B cell (primary cell): Measurements from ENCODE around the gene LRRC45. TPM values are rescaled to one million over a fixed set of nuclear protein-coding genes. Genes with fewer than 3 reads are reported as not detected.
A peak's percentile ranks its signal among the peaks of the same experiment; 100 is the strongest.

Source experiments
- ATAC-seq: fragments of 200-7000 bp; cut with Tn5 transposase; one replicate; pipeline ENCODE4 v1.10.0; 2021; ENCODE audit warnings: low read depth, mild to moderate bottlenecking, moderate number of reproducible peaks, moderate library complexity
- CTCF ChIA-PET: fragments of 350-600 bp; sonication (Branson Sonifier 250); formaldehyde crosslinking; loops from one replicate; lab custom pipeline; 2021; ENCODE audit warnings: antibody characterized with exemption, inconsistent platforms; lab: Charles Lee
- POLR2A ChIA-PET: fragments of 350-600 bp; sonication (Branson Sonifier 250); formaldehyde crosslinking; loops from one replicate; lab custom pipeline; 2021; ENCODE audit warnings: antibody characterized with exemption; lab: Charles Lee
- DNase-seq: peaks from one replicate; pipeline ENCODE4 v3.0.0; 2013
- H2AFZ ChIP-seq: 2 replicates; pipeline ENCODE4 v1.6.1; 2012; ENCODE audit warnings: mild to moderate bottlenecking, low read depth, low read length; ENCODE audit not compliant: insufficient read depth, poor library complexity, severe bottlenecking
- H3K27ac ChIP-seq, 2 donors: 1 replicate in 1 of 2; 2 replicates in 1 of 2; pipeline ENCODE4 v1.5.1; 2012 to 2013; ENCODE audit warnings: low read length in 2 of 2, mild to moderate bottlenecking in 2 of 2, moderate library complexity in 1 of 2
- H3K27me3 ChIP-seq, 4 experiments: fragments of 200-600 bp in 1 of 4; sonication (generic) in 1 of 4; replicated peaks in 1 of 4; 1 replicate in 2 of 4; 2 replicates in 2 of 4; pipeline versions ENCODE4 v1.6.1 to v1.7.0; 2013 to 2016; ENCODE audit warnings: low read length in 3 of 4, mild to moderate bottlenecking in 2 of 4, mixed read lengths in 1 of 4, moderate library complexity in 1 of 4; ENCODE audit not compliant: insufficient read depth in 4 of 4, control insufficient read depth in 3 of 4; ENCODE audit errors: control extremely low read depth in 1 of 4
- H3K36me3 ChIP-seq, 2 experiments: replicated peaks in 1 of 2; 1 replicate in 1 of 2; 2 replicates in 1 of 2; pipeline versions ENCODE4 v1.6.1 to v1.7.1; 2013; ENCODE audit warnings: low read length in 1 of 2; ENCODE audit not compliant: insufficient read depth in 2 of 2, control insufficient read depth in 1 of 2; ENCODE audit errors: control extremely low read depth in 1 of 2, extremely low read depth in 1 of 2
- H3K4me1 ChIP-seq, 2 donors: fragments of 200-600 bp in 1 of 2; sonication (generic) in 1 of 2; 1 replicate in 1 of 2; 2 replicates in 1 of 2; pipeline versions ENCODE4 v1.5.1 to v1.6.1; 2013 to 2017; ENCODE audit warnings: low read length in 2 of 2; ENCODE audit not compliant: control insufficient read depth in 2 of 2, insufficient read depth in 2 of 2
- H3K4me2 ChIP-seq: replicated peaks from 2 replicates; pipeline ENCODE3; 2012; ENCODE audit warnings: mild to moderate bottlenecking, low read depth, low read length; ENCODE audit not compliant: poor library complexity, severe bottlenecking
- H3K4me3 ChIP-seq, 5 experiments: fragments of 200-600 bp in 1 of 5; sonication (generic) in 1 of 5; 1 replicate in 3 of 5; 2 replicates in 2 of 5; pipeline versions ENCODE4 v1.5.1 to v1.7.0; 2011 to 2016; ENCODE audit warnings: low read length in 4 of 5, mild to moderate bottlenecking in 4 of 5, low read depth in 2 of 5, control low read depth in 1 of 5, moderate library complexity in 1 of 5; ENCODE audit not compliant: insufficient read depth in 1 of 5; ENCODE audit errors: control extremely low read depth in 1 of 5, extremely low read depth in 1 of 5
- H3K79me2 ChIP-seq: fragments of 200-600 bp; sonication (generic); one replicate; pipeline ENCODE4 v1.6.0; 2016; ENCODE audit warnings: low read length; ENCODE audit not compliant: control insufficient read depth, insufficient read depth
- H3K9ac ChIP-seq: fragments of 200-600 bp; sonication (generic); 2 replicates; pipeline ENCODE4 v1.6.1; 2017; ENCODE audit warnings: mild to moderate bottlenecking, low read length, moderate library complexity
- H3K9me3 ChIP-seq, 3 donors: one replicate each; pipeline versions ENCODE4 v1.6.1 to v1.7.1; 2013; ENCODE audit warnings: low read length in 2 of 3; ENCODE audit not compliant: control insufficient read depth in 2 of 3, insufficient read depth in 1 of 3; ENCODE audit errors: control extremely low read depth in 1 of 3
- H4K20me1 ChIP-seq: 2 replicates; pipeline ENCODE4 v1.6.0; 2012; ENCODE audit warnings: mild to moderate bottlenecking, low read length; ENCODE audit not compliant: insufficient read depth, control insufficient read depth, poor library complexity, severe bottlenecking
- H3K27ac Mint-ChIP-seq: one replicate; pipeline ENCODE4 v1.8.0; 2021; ENCODE audit warnings: mixed read lengths
- H3K27me3 Mint-ChIP-seq: one replicate; pipeline ENCODE4 v1.8.0; 2021; ENCODE audit warnings: mixed read lengths
- H3K4me1 Mint-ChIP-seq: one replicate; pipeline ENCODE4 v1.8.0; 2021; ENCODE audit warnings: mixed read lengths
- H3K4me3 Mint-ChIP-seq: one replicate; pipeline ENCODE4 v1.8.0; 2021; ENCODE audit warnings: mixed read lengths
- H3K9me3 Mint-ChIP-seq: one replicate; pipeline ENCODE4 v1.8.0; 2022; ENCODE audit warnings: mixed read lengths; ENCODE audit not compliant: insufficient read depth
- EZH2 ChIP-seq: IDR thresholded peaks from 2 replicates; pipeline ENCODE4 v1.6.1; 2012; ENCODE audit warnings: borderline replicate concordance, low read depth, mild to moderate bottlenecking, moderate library complexity, low read length; ENCODE audit not compliant: insufficient read depth, poor library complexity, severe bottlenecking
- WGBS: methylation state at CpG from one replicate; pipeline ENCODE4 v1.1.5; 2013; ENCODE audit warnings: missing lambda C conversion rate; ENCODE audit not compliant: insufficient coverage; 5-methylcytosine and 5-hydroxymethylcytosine counted together
- intact Hi-C: fragments of 100-400 bp; cut with micrococcal nuclease; formaldehyde crosslinking; loops from one replicate; pipeline ENCODE4 v1.10.0; 2022
- polyA plus RNA-seq: library from polyadenylated mRNA; depleted of rRNA; stranded (reverse); fragments of >200 nt; gene quantifications from 2 replicates; pipeline ENCODE4 v1.2.3, GENCODE V29; 2012
- total RNA-seq, 2 donors: library from RNA; stranded (reverse); fragments of 120-200 nt in 1 of 2; gene quantifications; 1 replicate in 1 of 2; 2 replicates in 1 of 2; pipeline versions ENCODE4 v1.2.3 to v1.2.4, GENCODE V29; 2013 to 2022
- TF ChIP-seq, protein P1 (sequence below): fragments of 200-600 bp; IDR thresholded peaks from one replicate; pipeline ENCODE4 v1.8.0; 2022; ENCODE audit warnings: antibody characterized with exemption, mild to moderate bottlenecking

Gene LRRC45
- total and polyA plus RNA-seq, 2 donors (not counting 1 experiment from before 2014, with no cell fraction given) = 19.4 to 19.6 TPM

DNA sequence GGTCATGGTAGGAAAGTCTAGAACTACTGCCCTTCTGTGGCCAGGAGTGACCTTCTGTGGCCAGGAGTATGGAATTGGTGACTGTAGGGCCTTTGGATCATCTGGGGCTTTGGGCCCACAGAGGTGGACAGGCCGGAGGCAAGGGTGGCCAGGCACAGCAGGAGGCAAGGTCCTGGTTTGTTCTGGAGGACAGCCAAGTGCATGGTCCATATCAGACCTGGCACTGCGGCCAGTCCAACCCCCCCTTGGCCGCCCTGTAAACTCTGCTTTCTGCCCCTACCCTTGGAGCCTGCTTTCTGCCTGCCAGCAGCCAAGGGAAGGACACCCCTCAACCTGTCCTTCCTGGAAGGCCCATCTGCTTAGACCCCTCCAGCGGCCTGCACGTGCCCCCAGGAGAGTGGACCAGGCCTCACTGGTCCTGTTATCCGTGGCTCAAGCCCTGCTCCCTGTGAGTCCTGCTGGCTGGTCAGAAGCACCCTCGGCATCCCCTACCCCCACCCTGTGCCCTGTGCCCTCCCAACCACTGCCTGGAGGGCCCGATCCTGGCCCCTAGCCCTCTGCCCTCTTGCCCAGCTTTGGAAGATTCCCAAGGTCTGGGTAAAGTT is 16.7 kb downstream of the LRRC45 start:
- DNase-seq = no peak
- Mint-ChIP-seq H3K27ac (no peak overlapping the region), H3K27me3 (no peaks in the 10 kb centered on the region), H3K4me3 (peak overlapping the region; percentile 24), H3K4me1 (peaks cover 22% of the 10 kb centered on the region), H3K9me3 (no peaks in the 10 kb centered on the region)
- ChIA-PET POLR2A (no interaction called here), CTCF (interaction anchor here (1.3 kb wide), 1 partner anchor 58 kb away, joined by 3 read pairs; the partner anchor contains the start of gene FASN)
- peaks cover 18% of the 10 kb centered on the region for H4K20me1 ChIP-seq
- H3K36me3 ChIP-seq = no peaks in the 10 kb centered on the region
- H3K4me1 ChIP-seq = peaks cover 18 to 19% of the 10 kb centered on the region in 2 donors
- TF ChIP-seq, protein P1, sequence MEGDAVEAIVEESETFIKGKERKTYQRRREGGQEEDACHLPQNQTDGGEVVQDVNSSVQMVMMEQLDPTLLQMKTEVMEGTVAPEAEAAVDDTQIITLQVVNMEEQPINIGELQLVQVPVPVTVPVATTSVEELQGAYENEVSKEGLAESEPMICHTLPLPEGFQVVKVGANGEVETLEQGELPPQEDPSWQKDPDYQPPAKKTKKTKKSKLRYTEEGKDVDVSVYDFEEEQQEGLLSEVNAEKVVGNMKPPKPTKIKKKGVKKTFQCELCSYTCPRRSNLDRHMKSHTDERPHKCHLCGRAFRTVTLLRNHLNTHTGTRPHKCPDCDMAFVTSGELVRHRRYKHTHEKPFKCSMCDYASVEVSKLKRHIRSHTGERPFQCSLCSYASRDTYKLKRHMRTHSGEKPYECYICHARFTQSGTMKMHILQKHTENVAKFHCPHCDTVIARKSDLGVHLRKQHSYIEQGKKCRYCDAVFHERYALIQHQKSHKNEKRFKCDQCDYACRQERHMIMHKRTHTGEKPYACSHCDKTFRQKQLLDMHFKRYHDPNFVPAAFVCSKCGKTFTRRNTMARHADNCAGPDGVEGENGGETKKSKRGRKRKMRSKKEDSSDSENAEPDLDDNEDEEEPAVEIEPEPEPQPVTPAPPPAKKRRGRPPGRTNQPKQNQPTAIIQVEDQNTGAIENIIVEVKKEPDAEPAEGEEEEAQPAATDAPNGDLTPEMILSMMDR = no peak
- ATAC-seq = no peak
- H3K27me3 ChIP-seq = no peaks in the 10 kb centered on the region
- H3K4me2 ChIP-seq = no peak overlapping the region
- H2AFZ ChIP-seq = no peak overlapping the region
- no peak overlapping the region for H3K4me3 ChIP-seq
- peaks cover 14% of the 10 kb centered on the region for H3K79me2 ChIP-seq
- intact Hi-C loops = loop anchor here (10.0 kb wide), 1 partner anchor 515 kb away; no protein-coding TSS in a partner anchor
- no peak overlapping the region for H3K9ac ChIP-seq
- H3K27ac ChIP-seq = no peak overlapping the region
- 98% methylated on average over 8 of the region's 8 CpGs for WGBS
- peaks cover 0 to 2% (median 0%) of the 10 kb centered on the region in 3 donors for H3K9me3 ChIP-seq

DNA sequence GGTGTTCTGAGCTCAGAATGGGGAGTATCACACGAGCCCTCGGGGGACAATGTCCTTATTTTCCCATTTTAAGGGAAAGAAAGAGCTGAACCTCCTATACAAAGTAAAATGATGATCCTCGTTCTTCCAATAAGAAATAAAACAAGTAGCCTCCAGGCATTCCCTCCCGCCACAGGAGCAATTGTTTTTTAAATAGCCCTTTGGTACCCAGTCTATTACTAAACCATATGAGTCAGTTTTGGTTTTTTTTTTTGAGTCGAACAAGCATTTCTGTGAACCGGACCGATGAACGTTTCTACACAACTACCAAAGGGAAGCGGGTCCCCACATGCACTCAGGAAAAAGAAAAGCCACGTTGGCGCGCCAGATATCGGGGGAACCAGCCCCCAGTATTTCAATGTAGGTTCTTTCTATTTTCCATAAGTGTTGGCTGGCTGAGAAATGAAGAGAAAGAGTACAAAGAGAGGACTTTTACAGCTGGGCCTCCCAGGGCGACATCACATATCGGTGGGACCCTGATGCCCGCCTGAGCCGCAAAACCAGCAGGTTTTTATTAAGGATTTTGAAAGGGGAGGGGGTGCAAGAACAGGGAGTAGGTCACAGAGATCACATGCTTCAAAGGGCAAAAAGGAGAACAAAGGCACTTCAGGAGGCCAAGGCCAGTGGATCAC is 18.2 kb downstream of the LRRC45 start:
- ChIA-PET CTCF (interaction anchor here (0.7 kb wide), 1 partner anchor 43 kb away, joined by 3 read pairs; no protein-coding TSS in a partner anchor), POLR2A (interaction anchor here (0.6 kb wide), 1 partner anchor 533 kb away, joined by 6 read pairs; no protein-coding TSS in a partner anchor)
- Histone ChIP-seq H3K4me3 (no peak overlapping the region), H3K36me3 (no peaks in the 10 kb centered on the region), H3K79me2 (peaks cover 6% of the 10 kb centered on the region), H3K4me1 (peaks cover 12 to 14% of the 10 kb centered on the region in 2 donors), H3K27ac (no peak overlapping the region), H3K9me3 (peaks cover 0 to 2% (median 0%) of the 10 kb centered on the region in 3 donors), H2AFZ (no peak overlapping the region), H3K27me3 (no peaks in the 10 kb centered on the region), H4K20me1 (peaks cover 9% of the 10 kb centered on the region), H3K4me2 (no peak overlapping the region), H3K9ac (no peak overlapping the region)
- WGBS = 94% methylated on average over 5 of the region's 17 CpGs
- Mint-ChIP-seq H3K4me1 (peaks cover 13% of the 10 kb centered on the region), H3K27me3 (no peaks in the 10 kb centered on the region), H3K4me3 (no peak overlapping the region), H3K27ac (no peak overlapping the region), H3K9me3 (no peaks in the 10 kb centered on the region)
- ATAC-seq (no peak), DNase-seq (no peak)
- TF ChIP-seq EZH2 = no peak
- TF ChIP-seq, protein P1 = no peak
- intact Hi-C loops = no loop called here
